T47D (cell line): ENCODE results near the gene KCNE4.

Source experiments
- DNase-seq, 2 experiments: peaks; one replicate each; pipeline versions ENCODE4 v3.0.0 to v3.0.0-alpha.2; 2011 to 2012; ENCODE audit warnings: low read depth in 1 of 2, low spot score in 1 of 2
- JUND ChIP-seq: IDR thresholded peaks from 2 replicates; pipeline ENCODE4 v1.6.1; 2012; ENCODE audit warnings: low read depth
- in situ Hi-C: cut with HindIII; loops from 2 replicates; pipeline ENCODE4 v1.10.0; 2016; ENCODE audit warnings: low sequenced_read_pairs, low pct_unique_long_range_greater_than_20kb

Gene KCNE4

DNA sequence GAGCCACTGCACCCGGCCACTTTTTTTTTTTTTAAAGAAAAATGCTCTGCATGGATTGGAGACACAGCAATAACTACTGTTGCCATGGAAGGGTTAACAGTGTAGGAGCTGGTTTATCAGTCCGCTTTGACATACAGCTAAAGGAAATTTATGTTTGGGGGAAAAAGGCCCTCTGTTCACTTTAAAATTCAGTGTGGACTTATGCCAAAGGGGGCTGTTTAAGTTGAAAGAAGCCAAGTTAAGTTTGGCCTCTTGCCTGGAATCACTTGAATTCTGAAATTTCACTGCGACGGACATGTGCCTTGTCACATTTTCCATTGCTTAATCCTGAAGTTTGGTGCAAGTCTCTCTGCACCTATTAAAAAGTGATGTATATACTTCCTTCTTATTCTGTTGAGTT, 3.1 kb downstream of the KCNE4 start:
- in situ Hi-C loops, result no loop called here
- no peak for DNase-seq
- no peak for TF ChIP-seq JUND

DNA sequence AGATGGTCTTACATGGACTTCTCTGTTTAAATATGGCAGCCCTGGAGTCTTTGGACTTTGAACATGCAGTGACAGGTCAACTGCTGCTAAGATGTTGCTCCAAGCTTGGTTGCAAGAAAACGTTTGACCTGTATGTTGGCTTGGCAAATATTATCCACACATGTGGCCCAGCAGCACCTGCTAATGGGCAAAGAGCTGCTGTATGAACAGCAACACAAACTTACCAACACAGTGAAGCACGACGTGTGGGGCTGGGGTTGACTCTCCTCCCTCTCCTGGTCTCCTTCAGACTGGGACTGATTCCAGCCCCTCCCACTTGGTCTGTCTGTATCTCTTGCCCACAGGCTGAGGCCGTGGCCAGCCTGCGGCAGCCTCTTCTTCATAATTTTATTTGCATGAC, 3.8 kb downstream of the KCNE4 start:
- no peak for TF ChIP-seq JUND
- DNase-seq, result no peak
- in situ Hi-C loops, result no loop called here

DNA sequence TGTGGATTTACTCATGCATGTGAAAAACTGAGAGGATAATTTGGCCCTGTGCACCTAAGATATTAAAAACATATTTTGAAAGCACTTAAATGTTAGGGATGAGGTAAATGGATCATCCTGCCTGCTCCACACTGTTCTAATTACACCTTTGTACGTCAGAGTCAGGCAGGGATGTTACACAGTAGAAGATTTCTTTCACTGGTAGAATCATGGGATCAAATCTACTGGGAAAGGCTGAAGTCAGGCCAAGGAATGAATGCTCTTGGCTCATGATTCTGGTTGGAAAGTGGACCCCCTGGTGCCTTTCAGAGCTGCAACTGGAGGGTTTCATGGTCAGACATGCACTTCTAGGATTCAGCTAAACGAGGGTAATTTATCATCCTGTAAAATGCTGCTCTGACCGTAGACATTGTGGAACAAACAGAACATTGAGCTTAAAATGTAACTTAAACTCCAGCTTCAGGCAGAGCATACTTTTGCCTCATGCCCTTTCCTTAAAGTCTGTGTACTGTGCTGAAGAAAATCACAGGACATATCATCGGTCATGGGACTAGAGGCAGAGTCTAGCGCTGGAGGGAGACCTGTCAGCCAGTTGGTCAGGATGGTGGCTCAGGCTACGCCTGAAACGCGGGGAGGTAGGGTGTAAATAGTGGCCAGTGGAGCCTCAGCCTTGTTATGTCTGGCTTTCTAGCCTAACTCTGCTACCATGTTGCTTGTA, 4.9 kb downstream of the KCNE4 start:
- in situ Hi-C loops, result no loop called here
- no peak for DNase-seq
- TF ChIP-seq JUND, result no peak

DNA sequence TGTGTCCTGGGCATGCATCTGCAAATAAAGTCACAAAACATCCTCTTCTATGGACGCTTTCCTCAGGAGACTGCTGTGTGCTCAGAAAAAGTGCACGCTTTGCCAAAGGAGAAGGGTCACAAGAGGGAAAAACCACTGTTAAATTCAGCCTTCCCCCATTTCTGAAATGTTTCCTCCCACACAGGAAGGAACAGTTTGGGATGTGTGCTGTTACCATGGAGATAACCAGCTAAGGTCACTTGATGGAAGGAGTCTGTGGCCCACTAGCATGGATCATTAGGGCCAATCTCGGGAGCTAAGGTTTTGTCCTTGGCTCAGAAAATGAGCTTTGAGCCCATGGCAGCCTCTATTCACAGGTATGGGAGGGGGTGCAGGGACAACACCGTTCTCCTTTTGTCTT, 5.6 kb downstream of the KCNE4 start:
- TF ChIP-seq JUND, result no peak
- in situ Hi-C loops, result no loop called here
- DNase-seq, result no peak

DNA sequence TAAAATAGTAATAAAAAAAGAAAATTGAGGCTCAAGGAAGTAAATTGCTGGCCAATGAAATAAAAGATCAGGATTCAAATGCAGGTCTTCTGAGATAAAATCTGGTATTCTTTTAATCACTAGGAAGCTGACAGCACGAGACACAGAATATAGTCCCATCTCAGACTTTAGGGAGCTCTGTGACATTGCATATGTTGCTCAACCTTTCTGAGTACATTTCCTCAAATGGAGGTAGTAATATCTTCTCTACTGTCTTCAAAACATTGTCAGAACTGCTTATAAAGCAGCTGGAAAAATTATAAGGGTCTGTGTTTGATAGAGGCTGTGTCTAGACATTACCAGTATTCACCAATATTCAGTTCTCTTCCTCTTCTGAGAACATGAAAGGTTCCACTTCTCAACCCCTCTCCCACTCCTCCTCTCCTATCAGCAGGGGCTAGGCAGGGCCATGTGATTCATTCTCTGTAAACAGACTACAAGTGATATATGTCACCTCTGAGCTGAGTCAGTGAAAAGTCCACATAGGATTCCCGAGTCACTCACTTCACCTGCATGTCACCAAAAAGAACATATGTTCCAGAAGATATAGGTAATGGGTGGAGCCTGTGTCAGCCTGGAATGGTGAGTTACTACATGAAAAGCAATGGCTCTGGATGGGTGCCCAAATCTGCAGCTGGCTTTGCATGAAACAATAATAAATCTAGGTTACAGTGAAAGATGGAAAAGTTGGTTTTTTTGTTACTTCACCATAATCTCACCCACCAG, 7.1 kb downstream of the KCNE4 start:
- in situ Hi-C loops, result no loop called here
- TF ChIP-seq JUND, result no peak
- DNase-seq, result no peak

DNA sequence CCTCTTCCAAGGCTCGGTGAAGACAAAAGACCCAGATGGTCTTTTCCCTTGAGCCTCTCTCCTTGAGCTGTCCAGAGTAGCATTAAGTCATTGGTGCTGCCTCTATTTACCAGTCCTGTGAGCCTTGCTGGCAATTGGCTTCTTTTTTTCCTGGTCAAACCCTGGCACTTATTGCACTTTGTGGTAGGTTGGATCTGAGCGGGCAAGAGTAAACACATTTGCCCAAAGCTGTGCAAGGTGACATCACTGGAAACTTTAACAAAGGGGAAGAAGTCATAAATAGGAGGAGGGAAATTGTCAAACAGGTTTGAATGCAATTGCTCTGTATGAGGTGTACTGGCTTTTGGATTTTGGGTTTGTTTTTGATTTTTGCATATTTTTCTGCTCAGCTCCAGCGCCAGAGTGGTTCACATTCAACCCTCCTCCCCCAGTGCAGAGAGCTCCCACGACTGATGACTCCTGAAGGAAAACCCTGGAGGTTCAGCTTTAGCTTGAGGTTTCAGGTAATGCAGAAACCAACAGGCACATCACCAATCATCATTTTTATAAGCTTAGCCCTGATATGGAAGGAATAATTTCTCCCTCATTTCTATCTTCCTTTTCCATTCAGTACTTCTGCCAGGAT, 8.3 kb downstream of the KCNE4 start:
- TF ChIP-seq JUND, result no peak
- in situ Hi-C loops, result no loop called here
- no peak for DNase-seq

DNA sequence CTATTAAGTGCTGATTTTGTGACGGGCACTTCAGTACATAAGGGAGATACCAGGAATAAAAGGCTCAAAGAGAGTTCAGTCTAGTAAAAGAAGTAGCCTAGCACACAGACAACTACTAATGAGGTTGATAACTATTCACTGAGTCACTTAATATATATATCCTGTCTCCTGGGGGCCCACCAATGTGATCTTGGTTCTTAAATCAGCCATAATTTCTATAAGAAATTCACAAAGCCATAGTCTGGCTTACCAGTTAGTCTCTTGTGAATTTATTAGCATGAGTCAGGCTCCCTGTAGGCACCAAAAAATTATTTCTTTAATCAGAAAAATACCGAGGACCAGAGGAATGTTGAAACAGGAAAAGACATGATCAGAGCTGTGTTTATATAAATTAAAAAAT, 10.4 kb downstream of the KCNE4 start:
- in situ Hi-C loops, result no loop called here
- no peak for DNase-seq
- TF ChIP-seq JUND, result no peak

DNA sequence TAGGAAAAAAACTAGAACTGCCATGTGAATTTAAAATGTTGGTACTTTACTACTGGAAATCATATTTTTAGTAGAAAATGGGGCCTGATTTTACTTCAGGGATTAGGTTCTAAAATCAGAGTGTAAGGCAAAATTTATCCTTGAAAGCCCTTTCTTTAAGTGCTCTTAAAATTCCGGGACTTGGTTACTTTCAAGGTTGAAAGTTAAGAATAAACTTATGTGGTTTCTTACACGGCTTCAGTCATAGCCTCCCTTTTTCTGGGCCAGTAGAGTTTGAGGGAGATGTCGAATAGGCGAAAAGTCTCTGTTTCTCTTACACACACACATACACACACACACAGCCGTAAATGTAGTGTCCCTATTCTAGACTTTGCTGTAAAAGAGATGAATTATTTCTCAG, 13.1 kb downstream of the KCNE4 start:
- DNase-seq, result no peak
- TF ChIP-seq JUND, result no peak
- in situ Hi-C loops, result no loop called here

DNA sequence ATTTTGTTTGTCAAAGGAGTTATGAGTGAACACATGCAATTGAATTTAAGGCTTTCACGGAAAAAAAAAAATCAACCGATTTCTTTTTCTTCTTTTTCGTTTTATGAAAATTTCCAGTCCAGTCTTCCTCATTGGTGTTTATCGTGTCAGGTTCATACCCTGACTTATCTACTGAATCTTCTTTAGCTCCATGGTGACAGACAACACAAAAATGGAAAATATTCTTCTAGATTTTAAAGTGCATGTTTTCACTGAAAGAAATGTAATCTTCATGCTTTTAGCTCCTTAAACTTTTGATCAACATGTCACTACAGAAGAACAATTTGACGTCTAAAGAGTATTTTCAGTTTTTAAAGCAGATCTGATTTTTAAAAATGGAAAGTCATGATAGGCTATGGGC, 14.7 kb downstream of the KCNE4 start:
- TF ChIP-seq JUND, result no peak
- in situ Hi-C loops, result no loop called here
- no peak for DNase-seq

DNA sequence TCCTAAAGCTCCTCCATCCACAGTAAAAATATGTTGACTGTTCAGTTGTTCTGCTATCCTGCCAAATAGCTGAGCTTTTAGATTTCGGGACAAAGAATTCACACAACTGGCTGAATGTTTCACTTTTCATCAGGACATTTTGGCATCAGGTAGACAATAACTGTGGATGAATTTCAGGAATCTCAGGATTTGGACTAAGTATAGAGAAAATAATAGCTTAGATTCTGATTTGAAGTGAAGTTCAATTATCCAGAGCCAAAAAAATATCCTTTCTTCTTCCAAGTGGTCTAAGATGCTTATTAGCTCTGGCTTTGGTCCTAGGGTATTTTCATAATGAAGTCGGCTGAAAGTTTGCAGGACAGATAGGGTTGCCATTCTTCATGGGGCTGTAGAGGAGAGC, 16.1 kb downstream of the KCNE4 start:
- in situ Hi-C loops, result no loop called here
- DNase-seq, result no peak
- TF ChIP-seq JUND, result no peak

DNA sequence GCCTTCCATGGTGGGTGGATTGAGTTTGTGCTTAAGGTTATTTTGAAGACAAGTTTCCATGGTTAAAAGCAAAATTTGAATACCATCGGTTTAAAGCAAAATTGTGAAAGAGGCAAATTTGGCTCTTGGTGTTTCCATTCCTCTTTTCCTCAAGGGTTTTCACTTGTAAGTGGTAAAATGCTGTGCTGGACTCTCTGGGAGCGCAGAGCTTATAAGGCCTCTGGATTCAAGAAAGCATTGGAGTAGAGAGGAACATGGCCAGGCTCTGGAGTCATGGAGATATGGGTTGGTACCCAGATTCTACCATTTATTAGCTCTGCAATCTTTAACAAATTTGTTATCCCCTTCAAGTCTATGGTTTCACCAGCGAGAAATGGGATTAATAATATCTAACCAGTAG, 17.5 kb downstream of the KCNE4 start:
- no peak for TF ChIP-seq JUND
- DNase-seq, result no peak
- in situ Hi-C loops, result no loop called here

DNA sequence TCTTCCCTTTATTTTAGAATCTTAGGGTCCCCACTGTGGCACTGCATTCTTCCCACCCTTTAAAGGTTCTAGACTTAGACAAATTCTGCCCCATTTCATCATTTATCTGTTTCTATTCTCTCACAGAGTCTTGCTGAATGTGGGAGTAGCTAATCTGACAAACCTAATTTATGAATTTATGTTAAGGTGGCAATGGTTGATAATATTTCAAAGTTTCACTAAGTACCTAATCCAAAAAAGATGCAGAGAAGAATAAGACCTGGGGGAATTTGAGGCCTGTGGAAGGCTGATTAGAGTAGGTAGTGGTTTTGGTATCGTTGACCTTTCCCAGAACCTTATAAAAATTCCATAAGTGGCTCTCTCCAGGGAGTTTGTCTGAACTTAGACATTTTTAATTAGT, 18.0 kb downstream of the KCNE4 start:
- DNase-seq, result no peak
- no peak for TF ChIP-seq JUND
- in situ Hi-C loops, result no loop called here

DNA sequence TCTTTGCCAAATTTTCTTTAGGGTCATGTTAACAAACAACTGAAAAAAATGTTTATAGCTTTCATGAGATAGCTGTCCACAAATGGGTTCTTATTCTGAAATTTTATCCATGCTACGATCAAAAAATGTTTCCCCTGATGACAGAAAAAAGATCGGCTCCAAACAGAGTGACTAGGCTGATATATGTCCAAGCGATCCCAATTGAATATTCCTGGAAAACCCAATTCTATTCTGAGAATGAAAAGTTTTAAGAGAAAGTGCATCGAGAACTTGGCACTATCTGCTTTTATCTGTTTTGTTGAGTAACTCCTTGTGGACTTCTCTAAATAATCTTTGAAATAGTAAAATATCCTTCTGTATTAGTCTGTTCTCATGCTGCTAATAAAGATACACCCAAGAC, 19.1 kb downstream of the KCNE4 start:
- no peak for TF ChIP-seq JUND
- in situ Hi-C loops, result no loop called here
- no peak for DNase-seq

DNA sequence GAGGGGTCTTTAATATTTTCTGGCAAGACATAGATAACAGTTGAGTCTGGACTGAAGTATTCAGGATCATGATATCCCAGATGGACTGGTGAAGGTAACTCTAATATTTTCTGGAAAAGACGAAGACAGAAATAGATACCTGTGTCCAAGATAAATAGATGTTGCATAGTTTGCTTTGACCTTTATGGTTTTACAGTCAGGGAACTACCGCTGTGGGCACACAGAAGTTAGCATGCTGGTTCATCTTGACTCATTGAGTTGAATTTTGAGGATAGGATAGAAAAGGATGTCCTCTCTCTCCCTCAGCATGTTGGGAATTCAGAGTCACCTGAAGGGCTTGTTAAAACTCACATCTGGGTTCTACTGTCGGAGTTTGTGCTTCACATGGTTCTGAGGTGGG, 20.8 kb downstream of the KCNE4 start:
- no peak for DNase-seq
- in situ Hi-C loops, result no loop called here
- TF ChIP-seq JUND, result no peak
